Measurements from ENCODE around the gene OTUB2. TPM values are rescaled to one million over a fixed set of nuclear protein-coding genes. Genes with fewer than 3 reads are reported as not detected.

The OTUB2 gene
- total RNA-seq, 2 experiments from 2014 or later = 0.28 to 0.84 TPM

GRCh38 chr14:93977171-93977570 lies 49.0 kb upstream of the OTUB2 start:
- Histone ChIP-seq H3K4me1 (ENCODE audit: insufficient read depth, low read length, poor library complexity, severe bottlenecking) (peaks cover 78% of the 10 kb centered on the region), H3K9me2 (ENCODE audit: insufficient read depth, low read length) (no peaks in the 10 kb centered on the region), H2AFZ (ENCODE audit: low read length) (peak overlapping the region; percentile 81; the same call in 1 of the 2 replicates), H3K36me3 (ENCODE audit: insufficient read depth, low read length) (no peaks in the 10 kb centered on the region; the same call in 1 of the 2 replicates), H3K27ac (ENCODE audit: low read depth, low read length, poor library complexity, severe bottlenecking) (peak overlapping the region; percentile 81), H3K79me2 (ENCODE audit: insufficient read depth, low read depth, low read length) (no peaks in the 10 kb centered on the region), H3K4me3 (ENCODE audit: low read depth, low read length, poor library complexity, severe bottlenecking) (peak overlapping the region; percentile 59), H4K20me1 (ENCODE audit: insufficient read depth, low read length) (no peaks in the 10 kb centered on the region), H3K4me2 (ENCODE audit: low read length) (peak overlapping the region; percentile 84), H3K9me3 (ENCODE audit: low read length) (no peaks in the 10 kb centered on the region)
- no peak for DNase-seq (ENCODE audit: low spot score)
- no TSS peak for BruUV-seq (replicated peaks)
- POLR2A ChIA-PET = interaction anchor here (0.5 to 9.4 kb wide), 5 partner anchors 9 to 25 kb away, joined by 4 to 70 read pairs (median 6); no protein-coding TSS in a partner anchor
- TF ChIP-seq EZH2phosphoT487 (IDR thresholded peaks at IDR 0.05; ENCODE audit: borderline replicate concordance, low read depth, low read length) = no peak
- intact Hi-C loops (cut with micrococcal nuclease; ENCODE audit: unreplicated experiment) = no loop called here
- CTCF ChIA-PET (ENCODE audit: unreplicated experiment) = interaction anchor here (0.6 to 1.1 kb wide), 2 partner anchors 9 to 21 kb away, joined by 3 read pairs; no protein-coding TSS in a partner anchor

GRCh38 chr14:93977790-93978581 lies 48.2 kb upstream of the OTUB2 start:
- CTCF ChIA-PET (ENCODE audit: unreplicated experiment) = interaction anchor here (0.6 to 1.3 kb wide), 4 partner anchors 20 to 25 kb away, joined by 3 to 4 read pairs (median 3); no protein-coding TSS in a partner anchor
- Histone ChIP-seq H3K27ac (ENCODE audit: low read depth, low read length, poor library complexity, severe bottlenecking) (peak overlapping the region; percentile 81), H3K9me2 (ENCODE audit: insufficient read depth, low read length) (no peaks in the 10 kb centered on the region), H3K79me2 (ENCODE audit: insufficient read depth, low read depth, low read length) (no peaks in the 10 kb centered on the region), H3K4me2 (ENCODE audit: low read length) (peak overlapping the region; percentile 84), H3K36me3 (ENCODE audit: insufficient read depth, low read length) (no peaks in the 10 kb centered on the region; the same call in 1 of the 2 replicates), H4K20me1 (ENCODE audit: insufficient read depth, low read length) (no peaks in the 10 kb centered on the region), H3K9me3 (ENCODE audit: low read length) (no peaks in the 10 kb centered on the region), H2AFZ (ENCODE audit: low read length) (peak overlapping the region; percentile 76; the same call in 1 of the 2 replicates), H3K4me3 (ENCODE audit: low read depth, low read length, poor library complexity, severe bottlenecking) (peak overlapping the region; percentile 59), H3K4me1 (ENCODE audit: insufficient read depth, low read length, poor library complexity, severe bottlenecking) (peaks cover 69% of the 10 kb centered on the region)
- peak; percentile 86 for DNase-seq (ENCODE audit: low spot score)
- intact Hi-C loops (cut with micrococcal nuclease; ENCODE audit: unreplicated experiment) = no loop called here
- no TSS peak for BruUV-seq (replicated peaks)
- TF ChIP-seq, protein P1, sequence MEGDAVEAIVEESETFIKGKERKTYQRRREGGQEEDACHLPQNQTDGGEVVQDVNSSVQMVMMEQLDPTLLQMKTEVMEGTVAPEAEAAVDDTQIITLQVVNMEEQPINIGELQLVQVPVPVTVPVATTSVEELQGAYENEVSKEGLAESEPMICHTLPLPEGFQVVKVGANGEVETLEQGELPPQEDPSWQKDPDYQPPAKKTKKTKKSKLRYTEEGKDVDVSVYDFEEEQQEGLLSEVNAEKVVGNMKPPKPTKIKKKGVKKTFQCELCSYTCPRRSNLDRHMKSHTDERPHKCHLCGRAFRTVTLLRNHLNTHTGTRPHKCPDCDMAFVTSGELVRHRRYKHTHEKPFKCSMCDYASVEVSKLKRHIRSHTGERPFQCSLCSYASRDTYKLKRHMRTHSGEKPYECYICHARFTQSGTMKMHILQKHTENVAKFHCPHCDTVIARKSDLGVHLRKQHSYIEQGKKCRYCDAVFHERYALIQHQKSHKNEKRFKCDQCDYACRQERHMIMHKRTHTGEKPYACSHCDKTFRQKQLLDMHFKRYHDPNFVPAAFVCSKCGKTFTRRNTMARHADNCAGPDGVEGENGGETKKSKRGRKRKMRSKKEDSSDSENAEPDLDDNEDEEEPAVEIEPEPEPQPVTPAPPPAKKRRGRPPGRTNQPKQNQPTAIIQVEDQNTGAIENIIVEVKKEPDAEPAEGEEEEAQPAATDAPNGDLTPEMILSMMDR (conservative IDR thresholded peaks at IDR 0.05; ENCODE audit: low read length) = no peak
- TF ChIP-seq EZH2phosphoT487 (IDR thresholded peaks at IDR 0.05; ENCODE audit: borderline replicate concordance, low read depth, low read length) = no peak
- POLR2A ChIA-PET = interaction anchor here (0.5 to 9.4 kb wide), 9 partner anchors 10 to 26 kb away, joined by 3 to 70 read pairs (median 4); no protein-coding TSS in a partner anchor

- DNase-seq (ENCODE audit: low spot score) = no peak
- Histone ChIP-seq H3K79me2 (ENCODE audit: insufficient read depth, low read depth, low read length) (no peaks in the 10 kb centered on the region), H3K4me1 (ENCODE audit: insufficient read depth, low read length, poor library complexity, severe bottlenecking) (peaks cover 62% of the 10 kb centered on the region), H3K4me2 (ENCODE audit: low read length) (peak overlapping the region; percentile 84), H4K20me1 (ENCODE audit: insufficient read depth, low read length) (no peaks in the 10 kb centered on the region), H3K27ac (ENCODE audit: low read depth, low read length, poor library complexity, severe bottlenecking) (peak overlapping the region; percentile 81), H3K9me2 (ENCODE audit: insufficient read depth, low read length) (no peaks in the 10 kb centered on the region), H2AFZ (ENCODE audit: low read length) (peak overlapping the region; percentile 76; the same call in 1 of the 2 replicates), H3K36me3 (ENCODE audit: insufficient read depth, low read length) (no peaks in the 10 kb centered on the region; the same call in 1 of the 2 replicates), H3K9me3 (ENCODE audit: low read length) (no peaks in the 10 kb centered on the region), H3K4me3 (ENCODE audit: low read depth, low read length, poor library complexity, severe bottlenecking) (peak overlapping the region; percentile 59)
- intact Hi-C loops (cut with micrococcal nuclease; ENCODE audit: unreplicated experiment) = no loop called here
- ChIA-PET CTCF (ENCODE audit: unreplicated experiment) (interaction anchor here (0.9 to 1.3 kb wide), 3 partner anchors 19 to 25 kb away, joined by 3 to 4 read pairs (median 3); no protein-coding TSS in a partner anchor), POLR2A (interaction anchor here (1.0 to 9.4 kb wide), 8 partner anchors 10 to 27 kb away, joined by 3 to 70 read pairs (median 4); no protein-coding TSS in a partner anchor)
- TF ChIP-seq, protein P1 (conservative IDR thresholded peaks at IDR 0.05; ENCODE audit: low read length) = no peak
- TF ChIP-seq EZH2phosphoT487 (IDR thresholded peaks at IDR 0.05; ENCODE audit: borderline replicate concordance, low read depth, low read length) = no peak
- BruUV-seq (replicated peaks) = no TSS peak
Measured at GRCh38 chr14:93978735-93979134, 47.4 kb upstream of the OTUB2 start.
